GM23338 (cell line): ENCODE data around the gene ERP27. TPM values are rescaled to one million over a fixed set of nuclear protein-coding genes. Genes with fewer than 3 reads are reported as not detected.

Experiments used
- ATAC-seq: fragments of 200-7000 bp; cut with Tn5 transposase; 3 replicates; pipeline ENCODE4 v1.9.1; 2020
- DNase-seq: peaks from one replicate; pipeline ENCODE4 v3.0.0-alpha.2; 2015; ENCODE audit warnings: low spot score
- H2AFZ ChIP-seq: fragments of 200-600 bp; sonication (generic); 2 replicates; pipeline ENCODE4 v1.8.0; 2016; ENCODE audit warnings: antibody characterized with exemption, mild to moderate bottlenecking, moderate library complexity
- H3F3A ChIP-seq: fragments of 200-600 bp; sonication (generic); replicated peaks from 2 replicates; pipeline ENCODE4 v1.8.0; 2017; ENCODE audit warnings: antibody characterized with exemption, mixed run types, low read depth
- H3K27ac ChIP-seq: fragments of 200-600 bp; sonication (generic); 2 replicates; pipeline ENCODE4 v1.6.1; 2016; ENCODE audit warnings: low read depth
- H3K27me3 ChIP-seq: fragments of 200-600 bp; sonication (generic); 2 replicates; pipeline ENCODE4 v1.8.0; 2016; ENCODE audit warnings: mild to moderate bottlenecking, mixed run types, moderate library complexity; ENCODE audit not compliant: insufficient read depth
- H3K36me3 ChIP-seq: fragments of 200-600 bp; sonication (generic); 2 replicates; pipeline ENCODE4 v1.8.0; 2016; ENCODE audit warnings: mild to moderate bottlenecking; ENCODE audit not compliant: insufficient read depth
- H3K4me1 ChIP-seq: fragments of 200-600 bp; sonication (generic); 2 replicates; pipeline ENCODE4 v1.8.0; 2016; ENCODE audit warnings: mild to moderate bottlenecking, moderate library complexity; ENCODE audit not compliant: insufficient read depth
- H3K4me2 ChIP-seq: fragments of 200-600 bp; sonication (generic); 2 replicates; pipeline ENCODE4 v1.7.1; 2017; ENCODE audit warnings: mixed run types
- H3K4me3 ChIP-seq: fragments of 200-600 bp; sonication (generic); 2 replicates; pipeline ENCODE4 v1.6.1; 2016; ENCODE audit warnings: mixed run types
- H3K79me2 ChIP-seq: fragments of 200-600 bp; sonication (generic); replicated peaks from 2 replicates; pipeline ENCODE4 v1.8.0; 2017; ENCODE audit warnings: mild to moderate bottlenecking; ENCODE audit not compliant: insufficient read depth
- H3K9me2 ChIP-seq: fragments of 200-600 bp; sonication (generic); 2 replicates; pipeline ENCODE4 v1.8.0; 2017; ENCODE audit not compliant: insufficient read depth
- H4K20me1 ChIP-seq: fragments of 200-600 bp; sonication (generic); replicated peaks from 2 replicates; pipeline ENCODE4 v1.8.0; 2017; ENCODE audit warnings: mild to moderate bottlenecking; ENCODE audit not compliant: insufficient read depth
- H3K27ac Mint-ChIP-seq: 2 replicates; pipeline ENCODE4 v1.8.0; 2020; ENCODE audit warnings: inconsistent platforms, mild to moderate bottlenecking, moderate library complexity, mixed read lengths
- H3K27me3 Mint-ChIP-seq: 3 replicates; pipeline ENCODE4 v1.8.0; 2022; ENCODE audit warnings: low read depth, mild to moderate bottlenecking, moderate library complexity, mixed read lengths, inconsistent platforms; ENCODE audit not compliant: insufficient read depth, poor library complexity
- H3K36me3 Mint-ChIP-seq: 3 replicates; pipeline ENCODE4 v1.8.0; 2021; ENCODE audit warnings: low read depth, mild to moderate bottlenecking, inconsistent platforms, moderate library complexity, mixed read lengths
- H3K4me1 Mint-ChIP-seq: 3 replicates; pipeline ENCODE4 v1.8.0; 2020; ENCODE audit warnings: mild to moderate bottlenecking, inconsistent platforms, mixed read lengths
- H3K4me3 Mint-ChIP-seq: 3 replicates; pipeline ENCODE4 v1.8.0; 2021; ENCODE audit warnings: moderate library complexity, mild to moderate bottlenecking, inconsistent platforms, mixed read lengths
- H3K9me3 Mint-ChIP-seq: 3 replicates; pipeline ENCODE4 v1.8.0; 2020; ENCODE audit warnings: moderate library complexity, mild to moderate bottlenecking, inconsistent platforms, mixed read lengths
- CREB1 ChIP-seq: fragments of 250-450 bp; sonication (Bioruptor Pico); IDR thresholded peaks from 2 replicates; pipeline ENCODE4 v1.5.0; 2020; ENCODE audit warnings: low read depth, mild to moderate bottlenecking, moderate library complexity
- EZH2 ChIP-seq: fragments of 200-600 bp; sonication (generic); IDR thresholded peaks from one replicate; pipeline ENCODE4 v1.8.0; 2017; ENCODE audit warnings: antibody characterized with exemption, mild to moderate bottlenecking, low read depth; ENCODE audit not compliant: unreplicated experiment
- EZH2phosphoT487 ChIP-seq: fragments of 200-600 bp; sonication (generic); IDR thresholded peaks from one replicate; pipeline ENCODE4 v1.8.1; 2018; ENCODE audit warnings: antibody characterized with exemption; ENCODE audit not compliant: unreplicated experiment
- JUNB ChIP-seq: IDR thresholded peaks from one replicate; pipeline ENCODE4 v1.6.1; 2016; ENCODE audit warnings: antibody characterized with exemption; ENCODE audit not compliant: unreplicated experiment
- NANOG ChIP-seq: IDR thresholded peaks from 2 replicates; pipeline ENCODE4 v1.6.1; 2016; ENCODE audit warnings: antibody characterized with exemption, borderline replicate concordance
- POLR2AphosphoS5 ChIP-seq: IDR thresholded peaks from 2 replicates; pipeline ENCODE4 v1.6.1; 2016; ENCODE audit warnings: antibody characterized with exemption, low read depth
- STAT1 ChIP-seq: IDR thresholded peaks from one replicate; pipeline ENCODE4 v1.6.1; 2016; ENCODE audit warnings: antibody characterized with exemption; ENCODE audit not compliant: unreplicated experiment
- ZNF114 ChIP-seq: fragments of 250-450 bp; sonication (Bioruptor Pico); IDR thresholded peaks from 2 replicates; pipeline ENCODE4 v1.5.0; 2020; ENCODE audit warnings: mild to moderate bottlenecking, moderate library complexity
- ZNF331 ChIP-seq: fragments of 250-450 bp; sonication (Bioruptor Pico); IDR thresholded peaks from 2 replicates; pipeline ENCODE4 v1.5.0; 2020; ENCODE audit warnings: low read depth, mild to moderate bottlenecking, moderate library complexity
- polyA plus RNA-seq: library from polyadenylated mRNA; unstranded; fragments of >200 nt; fragmentation: Nextera tagmentation; extraction: Ambion mirVana; gene quantifications from 2 replicates; pipeline ENCODE4 v1.2.1, GENCODE V29; 2016
- total RNA-seq: library from RNA; depleted of rRNA; stranded (reverse); fragments of >200 nt; shearing (Covaris generic); gene quantifications from 2 replicates; pipeline ENCODE4 v1.2.3, GENCODE V29; 2014
- TF ChIP-seq, protein P1 (sequence below), 2 experiments: fragments of 200-600 bp in 1 of 2; sonication (generic) in 1 of 2; conservative IDR thresholded peaks; 2 replicates each; pipeline versions ENCODE4 v1.5.1 to v1.6.1; 2016 to 2017; ENCODE audit warnings: antibody characterized with exemption in 2 of 2, low read depth in 2 of 2, mild to moderate bottlenecking in 2 of 2, moderate library complexity in 1 of 2
- TF ChIP-seq, protein P2 (sequence below): IDR thresholded peaks from one replicate; pipeline ENCODE4 v1.6.1; 2018; ENCODE audit warnings: antibody characterized with exemption; ENCODE audit not compliant: unreplicated experiment
- TF ChIP-seq, protein P3 (sequence below): IDR thresholded peaks from 2 replicates; pipeline ENCODE4 v1.6.1; 2016; ENCODE audit warnings: antibody characterized with exemption

The ERP27 gene
- total and polyA plus RNA-seq, 2 experiments from 2014 or later = not detected

DNA sequence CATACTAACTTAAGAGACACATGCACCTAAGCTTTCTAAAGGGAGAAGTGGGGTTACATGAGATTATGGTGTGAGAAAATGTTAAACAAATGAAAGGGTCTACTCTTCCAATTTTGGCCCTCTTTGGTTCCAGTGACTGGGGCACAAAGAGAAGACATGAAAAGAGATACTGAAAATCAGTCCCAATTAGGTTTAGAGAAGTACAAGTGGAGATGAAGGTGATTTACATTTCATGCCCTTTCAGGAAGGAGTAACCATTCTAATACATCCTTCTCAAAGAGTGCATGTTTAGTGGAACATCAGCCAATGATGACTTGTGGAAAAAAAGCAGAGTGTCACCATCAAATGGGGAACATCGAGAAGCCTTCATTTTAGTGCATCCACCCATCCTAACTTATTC lies 67.1 kb downstream of the ERP27 start (continued):
- TF ChIP-seq, protein P1, sequence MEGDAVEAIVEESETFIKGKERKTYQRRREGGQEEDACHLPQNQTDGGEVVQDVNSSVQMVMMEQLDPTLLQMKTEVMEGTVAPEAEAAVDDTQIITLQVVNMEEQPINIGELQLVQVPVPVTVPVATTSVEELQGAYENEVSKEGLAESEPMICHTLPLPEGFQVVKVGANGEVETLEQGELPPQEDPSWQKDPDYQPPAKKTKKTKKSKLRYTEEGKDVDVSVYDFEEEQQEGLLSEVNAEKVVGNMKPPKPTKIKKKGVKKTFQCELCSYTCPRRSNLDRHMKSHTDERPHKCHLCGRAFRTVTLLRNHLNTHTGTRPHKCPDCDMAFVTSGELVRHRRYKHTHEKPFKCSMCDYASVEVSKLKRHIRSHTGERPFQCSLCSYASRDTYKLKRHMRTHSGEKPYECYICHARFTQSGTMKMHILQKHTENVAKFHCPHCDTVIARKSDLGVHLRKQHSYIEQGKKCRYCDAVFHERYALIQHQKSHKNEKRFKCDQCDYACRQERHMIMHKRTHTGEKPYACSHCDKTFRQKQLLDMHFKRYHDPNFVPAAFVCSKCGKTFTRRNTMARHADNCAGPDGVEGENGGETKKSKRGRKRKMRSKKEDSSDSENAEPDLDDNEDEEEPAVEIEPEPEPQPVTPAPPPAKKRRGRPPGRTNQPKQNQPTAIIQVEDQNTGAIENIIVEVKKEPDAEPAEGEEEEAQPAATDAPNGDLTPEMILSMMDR (conservative IDR thresholded peaks at IDR 0.05; ENCODE audit: low read depth in 2 of 2) = no peak
- TF ChIP-seq NANOG = no peak
- TF ChIP-seq POLR2AphosphoS5 = no peak
- TF ChIP-seq STAT1 = no peak
- TF ChIP-seq EZH2phosphoT487 = no peak
- TF ChIP-seq EZH2 = no peak
- TF ChIP-seq, protein P2, sequence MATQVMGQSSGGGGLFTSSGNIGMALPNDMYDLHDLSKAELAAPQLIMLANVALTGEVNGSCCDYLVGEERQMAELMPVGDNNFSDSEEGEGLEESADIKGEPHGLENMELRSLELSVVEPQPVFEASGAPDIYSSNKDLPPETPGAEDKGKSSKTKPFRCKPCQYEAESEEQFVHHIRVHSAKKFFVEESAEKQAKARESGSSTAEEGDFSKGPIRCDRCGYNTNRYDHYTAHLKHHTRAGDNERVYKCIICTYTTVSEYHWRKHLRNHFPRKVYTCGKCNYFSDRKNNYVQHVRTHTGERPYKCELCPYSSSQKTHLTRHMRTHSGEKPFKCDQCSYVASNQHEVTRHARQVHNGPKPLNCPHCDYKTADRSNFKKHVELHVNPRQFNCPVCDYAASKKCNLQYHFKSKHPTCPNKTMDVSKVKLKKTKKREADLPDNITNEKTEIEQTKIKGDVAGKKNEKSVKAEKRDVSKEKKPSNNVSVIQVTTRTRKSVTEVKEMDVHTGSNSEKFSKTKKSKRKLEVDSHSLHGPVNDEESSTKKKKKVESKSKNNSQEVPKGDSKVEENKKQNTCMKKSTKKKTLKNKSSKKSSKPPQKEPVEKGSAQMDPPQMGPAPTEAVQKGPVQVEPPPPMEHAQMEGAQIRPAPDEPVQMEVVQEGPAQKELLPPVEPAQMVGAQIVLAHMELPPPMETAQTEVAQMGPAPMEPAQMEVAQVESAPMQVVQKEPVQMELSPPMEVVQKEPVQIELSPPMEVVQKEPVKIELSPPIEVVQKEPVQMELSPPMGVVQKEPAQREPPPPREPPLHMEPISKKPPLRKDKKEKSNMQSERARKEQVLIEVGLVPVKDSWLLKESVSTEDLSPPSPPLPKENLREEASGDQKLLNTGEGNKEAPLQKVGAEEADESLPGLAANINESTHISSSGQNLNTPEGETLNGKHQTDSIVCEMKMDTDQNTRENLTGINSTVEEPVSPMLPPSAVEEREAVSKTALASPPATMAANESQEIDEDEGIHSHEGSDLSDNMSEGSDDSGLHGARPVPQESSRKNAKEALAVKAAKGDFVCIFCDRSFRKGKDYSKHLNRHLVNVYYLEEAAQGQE = no peak

DNA sequence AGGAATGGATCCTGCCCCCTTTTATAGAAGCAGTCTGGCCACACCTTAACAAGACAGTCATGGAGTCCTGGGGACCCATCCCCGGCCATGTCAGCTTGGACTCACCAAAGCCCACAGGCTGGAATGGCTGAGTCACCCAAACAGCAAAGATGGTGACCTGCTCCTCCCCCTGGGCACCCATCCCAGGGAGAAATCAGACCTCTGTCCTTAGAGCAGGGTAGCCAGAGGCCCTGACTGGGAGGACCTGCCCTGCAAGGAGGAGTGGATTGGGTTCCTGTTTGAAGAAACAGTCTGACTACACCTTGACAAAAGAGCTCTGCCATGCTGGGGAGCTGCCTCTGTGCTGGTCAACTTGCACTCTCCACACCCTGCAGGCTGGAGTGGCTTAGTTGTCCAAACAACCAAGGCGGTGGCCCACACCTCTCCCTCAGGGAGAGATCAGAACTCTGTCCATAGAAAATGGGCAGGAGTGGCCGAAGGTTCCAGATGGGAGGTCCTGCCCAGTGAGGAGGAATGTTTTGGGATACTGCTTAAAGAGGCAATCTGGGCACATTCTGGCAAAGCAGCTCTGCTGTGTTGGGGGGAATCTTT lies 69.3 kb downstream of the ERP27 start:
- no peaks in the 10 kb centered on the region for H3K4me1 ChIP-seq
- DNase-seq (no peak), ATAC-seq (no peak)
- no peaks in the 10 kb centered on the region for H4K20me1 ChIP-seq
- H3K4me2 ChIP-seq = no peak overlapping the region
- peaks cover 15% of the 10 kb centered on the region for H3K36me3 Mint-ChIP-seq
- no peaks in the 10 kb centered on the region for H3K79me2 ChIP-seq
- no peaks in the 10 kb centered on the region for H3F3A ChIP-seq
- no peak overlapping the region for H3K27ac Mint-ChIP-seq
- H3K4me3 ChIP-seq = no peak overlapping the region
- H3K27ac ChIP-seq = no peak overlapping the region
- H3K27me3 Mint-ChIP-seq = peaks cover 3% of the 10 kb centered on the region
- no peaks in the 10 kb centered on the region for H3K27me3 ChIP-seq
- H3K4me3 Mint-ChIP-seq = no peak overlapping the region
- no peak overlapping the region for H2AFZ ChIP-seq
- H3K9me3 Mint-ChIP-seq = peaks cover 38% of the 10 kb centered on the region
- H3K36me3 ChIP-seq = peaks cover 10% of the 10 kb centered on the region; the same call in 1 of the 2 replicates
- H3K9me2 ChIP-seq = no peaks in the 10 kb centered on the region
- H3K4me1 Mint-ChIP-seq = no peaks in the 10 kb centered on the region
- TF ChIP-seq EZH2 (no peak), ZNF331 (CRISPR knock-in tag) (no peak), NANOG (no peak), EZH2phosphoT487 (no peak), CREB1 (CRISPR knock-in tag) (no peak), STAT1 (no peak), JUNB (no peak), ZNF114 (CRISPR knock-in tag) (no peak)
- TF ChIP-seq, protein P1 (conservative IDR thresholded peaks at IDR 0.05; ENCODE audit: low read depth in 2 of 2) = no peak
- TF ChIP-seq, protein P3, sequence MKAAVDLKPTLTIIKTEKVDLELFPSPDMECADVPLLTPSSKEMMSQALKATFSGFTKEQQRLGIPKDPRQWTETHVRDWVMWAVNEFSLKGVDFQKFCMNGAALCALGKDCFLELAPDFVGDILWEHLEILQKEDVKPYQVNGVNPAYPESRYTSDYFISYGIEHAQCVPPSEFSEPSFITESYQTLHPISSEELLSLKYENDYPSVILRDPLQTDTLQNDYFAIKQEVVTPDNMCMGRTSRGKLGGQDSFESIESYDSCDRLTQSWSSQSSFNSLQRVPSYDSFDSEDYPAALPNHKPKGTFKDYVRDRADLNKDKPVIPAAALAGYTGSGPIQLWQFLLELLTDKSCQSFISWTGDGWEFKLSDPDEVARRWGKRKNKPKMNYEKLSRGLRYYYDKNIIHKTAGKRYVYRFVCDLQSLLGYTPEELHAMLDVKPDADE = no peak
- TF ChIP-seq, protein P2 = no peak
